Suprapubic skin (tissue), 4 donors: ENCODE data around the gene DCBLD1.

Experiments used
- CTCF ChIP-seq, 2 donors: fragments of 200-600 bp in 1 of 2; fragments of 450-650 bp in 1 of 2; sonication (generic) in 1 of 2; IDR thresholded peaks; one replicate each; pipeline ENCODE4 v1.5.1; 2016 to 2019; ENCODE audit warnings: antibody characterized with exemption in 2 of 2, mild to moderate bottlenecking in 1 of 2, moderate library complexity in 1 of 2
- EP300 ChIP-seq: sonication (generic); formaldehyde crosslinking; IDR thresholded peaks from one replicate; pipeline ENCODE4 v1.6.1; 2017; ENCODE audit warnings: antibody characterized with exemption
- POLR2AphosphoS5 ChIP-seq, 3 donors: sonication (generic); formaldehyde crosslinking; IDR thresholded peaks; one replicate each; pipeline ENCODE4 v1.6.1; 2017; ENCODE audit warnings: antibody characterized with exemption in 3 of 3

DNA sequence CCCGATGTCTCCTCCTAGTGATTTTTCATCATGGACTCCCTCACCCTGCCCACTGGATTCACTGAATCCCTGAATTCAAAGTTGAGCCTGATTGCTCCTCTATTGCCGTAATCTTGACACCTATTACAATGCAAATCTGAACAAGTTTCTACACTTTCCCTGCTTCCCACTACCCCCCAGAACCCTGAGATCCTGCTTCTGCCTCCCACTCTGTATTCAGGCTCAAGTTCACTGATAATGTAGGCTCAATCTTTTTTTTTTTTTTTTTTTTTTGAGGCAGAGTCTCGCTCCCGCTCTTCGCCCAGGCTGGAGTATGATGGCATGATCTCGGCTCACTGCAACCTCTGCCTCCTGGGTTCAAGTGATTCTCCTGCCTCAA lies 3.6 kb upstream of the DCBLD1 start:
- TF ChIP-seq CTCF (IDR thresholded peaks at IDR 0.05) (no peak), POLR2AphosphoS5 (IDR thresholded peaks at IDR 0.05) (no peak), EP300 (no peak)
